Neural progenitor cell (in vitro differentiated cells): ENCODE measurements around the gene FKBP3. TPM values are rescaled to one million over a fixed set of nuclear protein-coding genes. Genes with fewer than 3 reads are reported as not detected.

Experiments
- DNase-seq: peaks from one replicate; pipeline ENCODE4 v3.0.0-alpha.2; 2016; ENCODE audit warnings: low spot score
- H2AFZ ChIP-seq: fragments of 200-600 bp; sonication (generic); replicated peaks from 2 replicates; pipeline ENCODE4 v1.6.1; 2016; ENCODE audit warnings: antibody characterized with exemption
- H3F3A ChIP-seq: fragments of 200-600 bp; sonication (generic); 2 replicates; pipeline ENCODE4 v1.6.1; 2016; ENCODE audit warnings: antibody characterized with exemption, low read depth
- H3K27ac ChIP-seq: fragments of 200-600 bp; sonication (generic); 2 replicates; pipeline ENCODE4 v1.5.1; 2016; ENCODE audit warnings: mild to moderate bottlenecking
- H3K27me3 ChIP-seq: fragments of 200-600 bp; sonication (generic); 2 replicates; pipeline ENCODE4 v1.6.1; 2016; ENCODE audit warnings: mild to moderate bottlenecking, moderate library complexity
- H3K36me3 ChIP-seq: fragments of 200-600 bp; sonication (generic); 2 replicates; pipeline ENCODE4 v1.5.1; 2016
- H3K4me1 ChIP-seq: fragments of 200-600 bp; sonication (generic); 2 replicates; pipeline ENCODE4 v1.6.1; 2016; ENCODE audit warnings: mixed run types
- H3K4me2 ChIP-seq: fragments of 200-600 bp; sonication (generic); 2 replicates; pipeline ENCODE4 v1.6.1; 2016
- H3K4me3 ChIP-seq: fragments of 200-600 bp; sonication (generic); 2 replicates; pipeline ENCODE4 v1.5.1; 2016
- H3K79me2 ChIP-seq: fragments of 200-600 bp; sonication (generic); 2 replicates; pipeline ENCODE4 v1.6.1; 2016; ENCODE audit warnings: low read depth
- H3K9ac ChIP-seq: fragments of 200-600 bp; sonication (generic); 2 replicates; pipeline ENCODE4 v1.6.1; 2016
- H3K9me3 ChIP-seq: fragments of 200-600 bp; sonication (generic); 2 replicates; pipeline ENCODE4 v1.5.1; 2016; ENCODE audit warnings: low read depth
- H4K20me1 ChIP-seq: fragments of 200-600 bp; sonication (generic); 2 replicates; pipeline ENCODE4 v1.6.1; 2016; ENCODE audit warnings: low read depth
- H3K27ac Mint-ChIP-seq: 3 replicates; pipeline ENCODE4 v1.8.0; 2021; ENCODE audit warnings: mixed read lengths
- H3K27me3 Mint-ChIP-seq: 2 replicates; pipeline ENCODE4 v1.8.0; 2022; ENCODE audit warnings: low read depth, mild to moderate bottlenecking, inconsistent platforms, moderate library complexity, mixed read lengths; ENCODE audit not compliant: insufficient read depth
- H3K36me3 Mint-ChIP-seq: 3 replicates; pipeline ENCODE4 v1.8.0; 2021; ENCODE audit warnings: mixed read lengths
- H3K4me1 Mint-ChIP-seq: 3 replicates; pipeline ENCODE4 v1.8.0; 2021; ENCODE audit warnings: mixed read lengths
- H3K4me3 Mint-ChIP-seq: 3 replicates; pipeline ENCODE4 v1.8.0; 2021; ENCODE audit warnings: mild to moderate bottlenecking, moderate library complexity, mixed read lengths
- H3K9me3 Mint-ChIP-seq: 3 replicates; pipeline ENCODE4 v1.8.0; 2020; ENCODE audit warnings: mixed read lengths
- EZH2 ChIP-seq: fragments of 200-600 bp; sonication (generic); IDR thresholded peaks from 2 replicates; pipeline ENCODE4 v1.6.1; 2017; ENCODE audit warnings: antibody characterized with exemption, mild to moderate bottlenecking, moderate library complexity
- EZH2phosphoT487 ChIP-seq: fragments of 200-600 bp; sonication (generic); IDR thresholded peaks from 2 replicates; pipeline ENCODE4 v1.6.1; 2017; ENCODE audit warnings: antibody characterized with exemption
- total RNA-seq: library from RNA; depleted of rRNA; stranded (reverse); fragments of >200 nt; gene quantifications from 2 replicates; pipeline ENCODE4 v1.2.3, GENCODE V29; 2015; ENCODE audit warnings: low replicate concordance
- TF ChIP-seq, protein P1 (sequence below): fragments of 200-600 bp; sonication (generic); IDR thresholded peaks from 2 replicates; pipeline ENCODE4 v1.5.1; 2017; ENCODE audit warnings: antibody characterized with exemption, mild to moderate bottlenecking

FKBP3 gene
- total RNA-seq, 1 donor from 2014 or later, result 209 TPM

DNA sequence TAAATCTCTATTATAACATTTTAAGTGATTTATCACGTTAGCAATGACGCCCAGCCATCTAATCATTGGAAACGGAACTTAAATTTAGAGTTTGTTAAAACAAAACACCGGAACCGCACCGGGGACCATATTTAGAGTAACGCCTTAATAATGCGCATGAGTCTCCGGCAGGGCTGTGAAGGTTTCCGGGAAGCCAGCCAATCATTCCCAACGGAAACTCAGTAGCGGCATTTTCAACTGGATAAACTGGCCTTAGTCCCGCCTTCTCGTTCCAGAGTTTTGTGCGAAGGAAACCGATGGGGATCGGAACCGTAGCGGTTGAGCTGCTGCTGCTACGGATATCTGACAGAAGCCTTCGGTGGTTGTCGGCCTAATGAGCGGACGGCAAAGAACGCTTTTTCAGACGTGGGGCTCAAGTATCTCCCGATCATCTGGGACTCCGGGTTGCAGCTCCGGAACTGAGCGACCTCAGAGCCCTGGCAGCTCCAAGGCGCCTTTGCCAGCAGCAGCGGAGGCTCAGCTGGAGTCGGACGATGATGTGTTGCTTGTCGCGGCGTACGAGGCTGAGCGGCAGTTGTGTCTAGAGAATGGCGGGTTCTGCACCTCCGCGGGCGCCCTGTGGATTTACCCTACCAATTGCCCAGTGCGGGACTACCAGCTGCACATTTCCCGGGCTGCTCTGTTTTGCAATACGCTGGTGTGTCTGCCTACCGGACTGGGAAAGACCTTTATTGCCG lies 1.5 kb upstream of the FKBP3 start, which contains the start of gene FANCM:
TSS of gene FANCM (plus strand) at position 272 of the 737 bp plus-strand sequence. CDS start at position 374, 102 bp downstream.
- Histone ChIP-seq H3F3A (peaks cover 15% of the 10 kb centered on the region), H3K27ac (peak within 1 kb of the TSS; percentile 81), H3K9ac (peak within 1 kb of the TSS; percentile 69), H2AFZ (peak within 1 kb of the TSS; percentile 91), H4K20me1 (peaks cover 26% of the 10 kb centered on the region), H3K4me3 (peak within 1 kb of the TSS; percentile 94), H3K79me2 (peaks cover 83% of the 10 kb centered on the region), H3K9me3 (no peaks in the 10 kb centered on the region), H3K4me1 (peaks cover 38% of the 10 kb centered on the region), H3K36me3 (peaks cover 6% of the 10 kb centered on the region), H3K27me3 (no peaks in the 10 kb centered on the region), H3K4me2 (peak within 1 kb of the TSS; percentile 97)
- peak within 1 kb of the TSS; percentile 94 for H3K27ac Mint-ChIP-seq
- TF ChIP-seq EZH2phosphoT487 (no peak), EZH2 (no peak)
- TF ChIP-seq, protein P1, sequence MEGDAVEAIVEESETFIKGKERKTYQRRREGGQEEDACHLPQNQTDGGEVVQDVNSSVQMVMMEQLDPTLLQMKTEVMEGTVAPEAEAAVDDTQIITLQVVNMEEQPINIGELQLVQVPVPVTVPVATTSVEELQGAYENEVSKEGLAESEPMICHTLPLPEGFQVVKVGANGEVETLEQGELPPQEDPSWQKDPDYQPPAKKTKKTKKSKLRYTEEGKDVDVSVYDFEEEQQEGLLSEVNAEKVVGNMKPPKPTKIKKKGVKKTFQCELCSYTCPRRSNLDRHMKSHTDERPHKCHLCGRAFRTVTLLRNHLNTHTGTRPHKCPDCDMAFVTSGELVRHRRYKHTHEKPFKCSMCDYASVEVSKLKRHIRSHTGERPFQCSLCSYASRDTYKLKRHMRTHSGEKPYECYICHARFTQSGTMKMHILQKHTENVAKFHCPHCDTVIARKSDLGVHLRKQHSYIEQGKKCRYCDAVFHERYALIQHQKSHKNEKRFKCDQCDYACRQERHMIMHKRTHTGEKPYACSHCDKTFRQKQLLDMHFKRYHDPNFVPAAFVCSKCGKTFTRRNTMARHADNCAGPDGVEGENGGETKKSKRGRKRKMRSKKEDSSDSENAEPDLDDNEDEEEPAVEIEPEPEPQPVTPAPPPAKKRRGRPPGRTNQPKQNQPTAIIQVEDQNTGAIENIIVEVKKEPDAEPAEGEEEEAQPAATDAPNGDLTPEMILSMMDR, result no peak
- H3K9me3 Mint-ChIP-seq, result no peaks in the 10 kb centered on the region
- H3K27me3 Mint-ChIP-seq, result no peaks in the 10 kb centered on the region
- peaks cover 24% of the 10 kb centered on the region for H3K4me1 Mint-ChIP-seq
- peak within 1 kb of the TSS; percentile 96 for H3K4me3 Mint-ChIP-seq
- peak; percentile 97 for DNase-seq
- no peaks in the 10 kb centered on the region for H3K36me3 Mint-ChIP-seq

DNA sequence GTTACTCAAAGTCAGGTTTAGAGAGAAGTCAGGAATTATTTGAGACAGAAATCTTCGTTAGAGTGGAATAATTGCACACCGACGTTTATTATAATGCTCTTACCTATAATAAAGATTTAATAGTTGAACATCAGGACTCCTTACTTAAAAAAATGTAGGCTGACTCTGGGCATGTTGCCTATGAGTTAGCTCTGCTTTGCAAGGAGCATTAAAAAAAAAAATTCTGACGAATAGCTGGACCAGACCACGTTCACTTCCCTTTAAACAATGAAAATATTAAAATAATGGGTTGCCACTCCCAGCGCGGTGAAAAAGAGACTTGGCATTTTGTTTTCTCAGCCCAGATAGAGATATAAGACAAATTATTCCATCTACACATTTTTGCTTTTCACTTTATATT lies 875 bp upstream of the FKBP3 start:
- peaks cover 83% of the 10 kb centered on the region for H3K79me2 ChIP-seq
- peaks cover 15% of the 10 kb centered on the region for H3F3A ChIP-seq
- Mint-ChIP-seq H3K27me3 (no peaks in the 10 kb centered on the region), H3K9me3 (no peaks in the 10 kb centered on the region), H3K27ac (peak overlapping the region; percentile 94), H3K4me1 (peaks cover 26% of the 10 kb centered on the region), H3K4me3 (peak overlapping the region; percentile 96), H3K36me3 (no peaks in the 10 kb centered on the region)
- peak; percentile 10 for DNase-seq
- no peaks in the 10 kb centered on the region for H3K9me3 ChIP-seq
- no peaks in the 10 kb centered on the region for H3K27me3 ChIP-seq
- H3K36me3 ChIP-seq, result peaks cover under 1% of the 10 kb centered on the region
- H3K4me3 ChIP-seq, result peak overlapping the region; percentile 94
- peak overlapping the region; percentile 95 for H3K4me2 ChIP-seq
- peak overlapping the region; percentile 74 for H3K27ac ChIP-seq
- peaks cover 31% of the 10 kb centered on the region for H4K20me1 ChIP-seq
- peak overlapping the region; percentile 38 for H3K9ac ChIP-seq
- H2AFZ ChIP-seq, result peak overlapping the region; percentile 91
- H3K4me1 ChIP-seq, result peaks cover 38% of the 10 kb centered on the region
- no peak for TF ChIP-seq EZH2
- TF ChIP-seq, protein P1, result no peak
- TF ChIP-seq EZH2phosphoT487, result no peak

DNA sequence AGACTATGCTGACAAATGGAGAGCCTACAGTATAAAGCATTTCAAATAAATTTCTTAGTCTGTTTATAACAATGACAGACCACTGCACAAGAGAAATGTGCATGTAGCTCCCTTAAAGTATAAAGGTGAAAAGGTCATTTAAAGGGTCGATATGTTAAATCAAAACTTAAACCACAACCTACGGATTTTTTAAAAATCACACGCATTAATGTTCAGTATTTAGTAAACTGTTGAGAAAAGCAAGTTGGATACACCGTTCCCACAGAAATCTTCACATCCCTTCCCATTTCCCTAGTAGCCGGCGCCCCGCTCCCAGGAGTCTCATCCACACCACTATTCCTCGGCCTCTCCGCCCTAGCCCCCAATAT lies 614 bp downstream of the FKBP3 start:
- Mint-ChIP-seq H3K9me3 (no peaks in the 10 kb centered on the region), H3K4me3 (peak overlapping the region; percentile 96), H3K4me1 (peaks cover 23% of the 10 kb centered on the region), H3K36me3 (no peaks in the 10 kb centered on the region), H3K27me3 (no peaks in the 10 kb centered on the region), H3K27ac (peak overlapping the region; percentile 92)
- Histone ChIP-seq H3K4me3 (peak overlapping the region; percentile 94), H3K9me3 (no peaks in the 10 kb centered on the region), H3F3A (peaks cover 15% of the 10 kb centered on the region), H3K27me3 (no peaks in the 10 kb centered on the region), H3K27ac (peak overlapping the region; percentile 95), H3K4me2 (peak overlapping the region; percentile 92), H3K4me1 (peaks cover 36% of the 10 kb centered on the region), H3K9ac (peak overlapping the region; percentile 99), H3K36me3 (peaks cover 12% of the 10 kb centered on the region), H4K20me1 (peaks cover 44% of the 10 kb centered on the region), H2AFZ (peak overlapping the region; percentile 86), H3K79me2 (peaks cover 83% of the 10 kb centered on the region)
- TF ChIP-seq EZH2phosphoT487 (no peak), EZH2 (no peak)
- TF ChIP-seq, protein P1, result no peak
- no peak for DNase-seq
